GM21360 (cell line): ENCODE measurements around the gene IGSF9.

Experiments used
- ATAC-seq: cut with Tn5 transposase; IDR thresholded peaks from one replicate; pipeline ENCODE4 v1.9.1; 2021; ENCODE audit warnings: mild to moderate bottlenecking, moderate library complexity; ENCODE audit not compliant: unreplicated experiment

IGSF9 gene

GRCh38 chr1:159933347-159933746 lies 12.1 kb downstream of the IGSF9 start:
- no peak for ATAC-seq

DNA sequence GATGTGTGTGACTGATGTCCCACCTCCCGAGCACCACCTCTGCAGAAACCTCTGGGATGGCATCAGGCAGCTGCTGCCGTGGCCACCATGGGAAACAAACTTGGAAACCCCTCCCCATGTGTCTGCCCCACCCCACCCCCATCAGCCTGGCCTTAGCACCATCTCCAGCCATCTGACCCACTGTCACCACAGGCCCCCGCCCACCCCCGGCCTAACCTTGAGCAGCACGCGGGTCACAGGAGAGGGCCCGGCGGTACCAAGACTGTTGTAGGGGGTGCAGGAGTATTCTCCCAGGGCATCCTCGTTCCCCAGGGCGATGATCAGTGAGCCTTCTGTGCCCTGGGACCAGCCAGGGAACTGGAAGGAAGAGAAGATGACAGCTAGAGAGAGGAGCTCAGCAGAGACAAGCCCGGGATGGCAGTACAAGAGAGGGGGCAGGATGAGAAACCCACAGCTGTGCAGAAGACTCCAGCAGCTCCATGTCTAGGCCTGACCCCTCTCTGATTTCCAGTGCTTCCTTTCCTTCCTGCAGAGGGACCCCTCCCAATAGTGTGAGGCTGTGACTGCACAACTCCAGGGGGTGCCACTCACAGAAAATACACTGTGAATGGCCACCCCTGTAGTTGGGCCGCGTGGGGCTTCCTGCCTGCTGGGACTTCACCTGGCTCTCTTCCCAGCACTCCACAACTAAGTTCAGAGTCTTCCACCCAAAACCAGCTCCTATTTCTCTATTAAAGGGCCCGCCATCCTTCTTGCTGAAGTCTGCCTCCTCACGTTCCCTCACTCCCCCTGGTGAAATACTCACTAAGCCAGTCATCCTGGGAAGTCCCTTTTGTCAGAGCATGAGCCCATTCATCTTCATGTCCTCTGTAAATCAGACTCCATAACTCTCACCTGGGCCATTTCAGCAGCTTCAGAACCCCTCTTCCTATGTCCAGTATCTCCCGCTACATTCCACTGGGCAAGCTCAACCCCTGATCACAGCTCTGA lies 12.8 kb downstream of the IGSF9 start:
- no peak for ATAC-seq

GRCh38 chr1:159931795-159932173 lies 13.6 kb downstream of the IGSF9 start:
- no peak for ATAC-seq

DNA sequence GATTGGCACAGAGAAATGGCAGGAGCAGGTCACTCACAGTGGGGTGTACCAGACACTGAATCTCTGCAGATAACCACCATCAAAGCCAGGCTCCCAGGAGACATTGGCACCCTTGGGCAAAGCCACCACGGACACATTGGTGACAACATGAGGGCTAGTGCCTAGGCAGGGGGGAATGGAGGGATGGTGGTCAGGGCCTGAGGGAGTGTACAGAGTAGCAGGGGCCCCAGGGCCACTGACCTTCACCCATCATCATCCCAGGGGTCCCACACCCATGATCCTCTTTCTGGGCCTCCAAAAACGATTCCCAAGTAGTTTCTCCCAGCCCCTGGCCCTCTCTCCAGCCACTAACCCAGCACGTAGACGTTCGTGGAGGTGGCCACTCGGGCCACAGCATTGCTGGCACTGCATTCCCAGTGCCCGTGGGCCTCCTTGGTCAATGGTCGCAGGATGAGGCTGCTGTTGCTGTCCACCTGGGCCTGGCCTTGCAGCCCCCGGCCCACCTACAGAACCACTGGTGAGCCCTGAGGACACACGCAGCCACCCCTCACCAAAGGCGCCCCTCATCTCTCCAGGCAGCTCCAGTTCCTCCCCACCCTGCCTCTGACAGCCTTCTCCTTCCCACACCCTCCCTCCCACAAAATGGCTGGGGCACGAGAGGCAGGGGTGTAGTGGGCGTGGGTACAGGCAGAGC lies 14.2 kb downstream of the IGSF9 start:
- no peak for ATAC-seq

GRCh38 chr1:159930634-159931033 lies 14.8 kb downstream of the IGSF9 start:
- no peak for ATAC-seq

DNA sequence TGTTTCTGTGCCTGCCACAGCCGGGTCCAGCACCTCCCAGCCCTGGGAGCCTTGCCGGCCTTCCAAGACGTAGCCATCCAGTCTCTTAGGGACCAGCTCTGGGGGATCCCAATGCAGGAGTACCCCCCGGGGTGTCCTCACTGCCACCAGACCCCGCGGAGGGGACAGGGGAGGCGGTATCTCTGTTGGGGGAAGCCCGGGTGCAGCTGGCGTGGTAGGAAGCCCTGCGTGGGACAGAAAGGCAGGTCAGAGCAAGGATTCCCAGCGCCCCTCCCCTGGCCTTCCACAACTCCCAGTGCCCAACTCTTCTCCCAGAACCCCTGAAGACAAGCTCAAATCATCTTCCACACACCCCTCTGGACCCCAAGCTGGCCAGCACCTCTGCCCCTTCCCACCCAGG lies 15.2 kb downstream of the IGSF9 start:
- ATAC-seq = no peak

- no peak for ATAC-seq
Observed at GRCh38 chr1:159929155-159930051, 16.0 kb downstream of the IGSF9 start.

- no peak for ATAC-seq
Observed at GRCh38 chr1:159928491-159929050, 16.8 kb downstream of the IGSF9 start.

GRCh38 chr1:159927849-159928431 lies 17.5 kb downstream of the IGSF9 start:
- ATAC-seq = no peak

GRCh38 chr1:159927211-159927848 lies 18.1 kb downstream of the IGSF9 start:
- no peak for ATAC-seq

DNA sequence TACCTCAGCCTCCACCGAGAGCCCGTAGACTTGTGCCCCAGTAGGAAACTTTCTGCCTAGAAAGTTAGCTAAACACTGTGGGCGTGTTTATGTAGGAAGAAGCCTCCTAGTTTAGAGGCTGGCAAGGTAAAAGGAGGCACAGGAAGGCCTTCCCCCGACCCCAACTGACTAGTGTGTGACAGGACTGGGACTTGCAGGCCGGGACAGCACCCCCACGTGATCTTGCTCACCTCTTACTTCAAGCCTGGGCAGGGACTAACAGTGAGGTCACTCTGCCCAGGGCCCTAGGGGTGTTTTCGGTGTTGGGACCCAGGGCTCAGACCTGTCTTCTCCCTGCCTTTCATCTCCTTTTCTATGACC lies 19.7 kb downstream of the IGSF9 start:
- peak; percentile 2 for ATAC-seq

- ATAC-seq = peak; percentile 53
Observed at GRCh38 chr1:159924791-159925718, 20.4 kb downstream of the IGSF9 start, which contains the start of gene TAGLN2. Gene TAGLN2 (minus strand): TSS chr1:159925507. CDS start chr1:159920509, 4,998 bp downstream.

- no peak for ATAC-seq
Observed at GRCh38 chr1:159924025-159924790, 21.2 kb downstream of the IGSF9 start.

DNA sequence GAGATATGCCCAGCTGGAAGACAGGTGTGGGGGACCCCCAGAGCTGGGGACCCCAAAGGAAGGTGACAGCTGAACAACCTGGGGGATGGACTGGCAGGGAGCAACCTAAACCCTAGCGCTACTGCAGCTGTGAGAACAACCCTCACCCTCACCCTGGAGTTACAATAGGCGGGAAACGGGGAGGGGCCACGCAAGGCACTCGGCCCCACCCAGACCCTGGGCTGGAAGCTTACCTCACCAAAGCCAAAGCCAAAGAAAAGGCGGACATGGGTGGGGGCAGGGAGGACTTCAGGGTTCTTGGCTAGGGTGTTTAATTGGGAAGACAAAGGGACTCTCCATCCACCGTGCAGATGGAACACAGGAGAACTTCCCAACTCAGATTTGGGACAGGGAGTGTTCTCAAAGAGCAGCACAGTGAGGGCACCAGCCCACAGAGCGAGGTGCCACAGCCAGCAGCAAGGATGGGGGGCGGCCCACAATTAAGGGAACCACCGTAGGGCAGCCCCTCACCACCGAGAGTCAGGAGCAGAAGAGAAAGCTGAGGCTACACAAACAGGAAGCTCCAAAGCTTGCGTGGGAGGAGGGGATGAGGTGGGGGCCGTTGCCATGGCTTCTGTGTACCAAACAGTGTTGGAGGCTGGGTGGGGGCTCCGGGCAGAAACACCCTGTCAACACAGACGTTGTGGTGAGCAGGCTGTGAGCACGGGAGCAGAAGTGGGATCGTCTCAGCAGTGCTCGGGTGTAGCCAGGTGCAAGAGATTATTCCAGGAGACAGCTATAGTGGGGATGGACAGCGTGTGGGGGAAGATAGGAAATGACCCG lies 22.0 kb downstream of the IGSF9 start:
- peak; percentile 29 for ATAC-seq

DNA sequence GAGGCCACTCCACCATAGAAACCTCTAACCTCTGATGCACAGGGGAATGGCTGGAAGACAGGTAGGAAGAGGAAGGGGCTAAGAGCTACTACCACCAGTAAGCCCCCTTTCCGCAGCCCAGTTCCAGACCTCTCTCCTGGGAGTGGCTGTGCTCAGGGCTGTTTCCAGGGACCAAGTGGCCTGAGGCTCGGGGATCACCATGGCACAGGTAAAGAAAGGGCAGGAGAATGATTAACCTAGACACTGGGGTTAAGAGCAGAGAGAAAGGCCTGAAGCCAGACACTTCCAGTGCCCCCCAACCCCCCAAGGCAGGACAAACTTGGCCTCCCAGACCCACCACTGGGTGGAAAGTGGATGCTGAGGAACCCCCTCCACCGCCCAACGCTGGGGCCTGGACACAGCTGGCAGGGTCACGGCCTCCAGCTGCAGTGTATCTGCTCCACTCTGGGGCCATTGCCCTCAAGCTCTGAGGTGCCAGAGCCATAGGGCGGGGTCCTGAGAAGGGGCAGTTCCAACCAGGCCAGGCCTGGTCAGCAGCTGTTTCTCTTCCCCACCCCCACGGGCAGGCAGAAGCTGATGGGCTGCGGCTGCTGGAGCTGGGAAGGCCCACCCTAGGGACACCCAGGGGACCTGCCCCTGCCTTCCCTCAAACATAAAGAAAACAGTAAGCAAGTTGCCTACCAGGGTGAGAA lies 22.8 kb downstream of the IGSF9 start:
- ATAC-seq = no peak

DNA sequence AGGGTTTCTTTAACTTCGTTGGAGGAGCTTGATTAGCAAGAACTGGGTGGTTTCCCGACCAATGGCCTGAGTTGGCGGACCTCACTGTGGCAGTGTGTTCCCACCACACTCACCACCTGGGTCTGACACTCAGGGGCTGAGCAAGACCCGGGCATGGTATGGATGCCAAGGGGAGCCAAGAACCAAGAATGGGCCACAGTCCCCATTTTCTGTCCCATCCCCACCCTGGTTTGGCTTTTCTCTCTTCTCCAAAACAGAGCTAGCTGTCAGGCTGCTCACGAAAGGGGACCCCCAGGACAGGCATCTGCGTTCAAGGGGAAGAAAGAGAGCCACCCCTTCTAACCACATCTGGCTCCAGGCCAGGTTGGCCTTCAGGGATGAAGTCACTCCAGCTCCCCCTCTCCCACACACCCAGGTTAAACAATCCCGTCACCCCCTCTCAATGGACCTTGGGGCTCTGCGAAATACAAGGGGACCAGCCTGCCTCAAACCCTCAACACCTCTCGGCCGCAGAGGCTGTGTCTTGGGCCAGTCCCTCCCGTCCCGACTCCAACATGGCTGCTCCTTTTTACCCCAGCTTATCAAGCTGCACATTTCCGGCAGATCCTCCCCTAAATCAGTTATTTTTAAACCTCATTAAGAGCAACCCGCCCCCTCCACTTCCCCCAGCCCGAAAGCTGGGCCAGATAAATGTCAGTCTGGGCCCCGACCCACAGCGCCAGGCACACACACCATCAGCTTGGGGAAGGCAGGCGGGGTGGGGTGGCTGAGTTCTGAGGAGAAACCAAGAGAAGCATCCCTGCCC lies 23.5 kb downstream of the IGSF9 start:
- no peak for ATAC-seq
